Ishikawa (cell line): ENCODE data around the gene ST14.

Source experiments
- CEBPB ChIP-seq: IDR thresholded peaks from 2 replicates; pipeline ENCODE4 v1.6.1; 2012
- CREB1 ChIP-seq: IDR thresholded peaks from 2 replicates; pipeline ENCODE4 v1.6.1; 2012; ENCODE audit warnings: low read depth
- EGR1 ChIP-seq: IDR thresholded peaks from 2 replicates; pipeline ENCODE4 v1.6.1; 2012
- EP300 ChIP-seq: IDR thresholded peaks from 2 replicates; pipeline ENCODE4 v1.6.1; 2012; ENCODE audit warnings: borderline replicate concordance
- FOXM1 ChIP-seq: IDR thresholded peaks from 2 replicates; pipeline ENCODE4 v1.6.1; 2012; ENCODE audit warnings: low read depth, borderline replicate concordance
- NFIC ChIP-seq: IDR thresholded peaks from 2 replicates; pipeline ENCODE4 v1.6.1; 2012
- RAD21 ChIP-seq: IDR thresholded peaks from 2 replicates; pipeline ENCODE4 v1.6.1; 2012; ENCODE audit warnings: low read depth
- TAF1 ChIP-seq: IDR thresholded peaks from 2 replicates; pipeline ENCODE4 v1.6.1; 2012; ENCODE audit warnings: low read depth, mild to moderate bottlenecking
- TCF12 ChIP-seq: IDR thresholded peaks from 2 replicates; pipeline ENCODE4 v1.6.1; 2012; ENCODE audit warnings: low read depth
- TEAD4 ChIP-seq: IDR thresholded peaks from 2 replicates; pipeline ENCODE4 v1.6.1; 2012
- YY1 ChIP-seq: IDR thresholded peaks from 2 replicates; pipeline ENCODE4 v1.6.1; 2012; ENCODE audit warnings: low read depth
- ZBTB7A ChIP-seq: IDR thresholded peaks from 2 replicates; pipeline ENCODE4 v1.6.1; 2012; ENCODE audit warnings: low read depth
- TF ChIP-seq, protein P1 (sequence below): IDR thresholded peaks from 2 replicates; pipeline ENCODE4 v1.6.1; 2012; ENCODE audit warnings: low read depth, mild to moderate bottlenecking
- TF ChIP-seq, protein P2 (sequence below): IDR thresholded peaks from 2 replicates; pipeline ENCODE4 v1.6.1; 2012
- TF ChIP-seq, protein P3 (sequence below): IDR thresholded peaks from 2 replicates; pipeline ENCODE4 v1.6.1; 2012

Gene ST14

DNA sequence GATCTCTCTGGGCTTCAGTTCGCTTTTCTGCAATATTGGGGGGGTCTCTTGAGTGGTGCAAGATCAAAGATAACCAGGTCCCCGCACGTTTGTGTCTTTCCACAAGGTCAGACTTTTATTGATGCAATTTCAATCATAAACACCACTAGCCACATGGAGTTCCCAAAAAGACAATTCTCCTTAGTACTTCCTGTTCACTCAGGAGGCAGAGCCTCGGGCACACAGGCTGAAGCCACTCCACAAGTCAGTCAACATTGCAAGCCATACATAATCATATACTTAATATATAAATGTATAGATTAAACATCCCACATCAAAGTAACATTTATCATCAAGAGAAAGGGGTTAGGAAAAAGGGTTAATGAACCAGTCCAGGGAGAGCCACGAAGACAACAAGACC is 12.0 kb downstream of the ST14 start:
- TF ChIP-seq YY1 = no peak
- TF ChIP-seq, protein P1, sequence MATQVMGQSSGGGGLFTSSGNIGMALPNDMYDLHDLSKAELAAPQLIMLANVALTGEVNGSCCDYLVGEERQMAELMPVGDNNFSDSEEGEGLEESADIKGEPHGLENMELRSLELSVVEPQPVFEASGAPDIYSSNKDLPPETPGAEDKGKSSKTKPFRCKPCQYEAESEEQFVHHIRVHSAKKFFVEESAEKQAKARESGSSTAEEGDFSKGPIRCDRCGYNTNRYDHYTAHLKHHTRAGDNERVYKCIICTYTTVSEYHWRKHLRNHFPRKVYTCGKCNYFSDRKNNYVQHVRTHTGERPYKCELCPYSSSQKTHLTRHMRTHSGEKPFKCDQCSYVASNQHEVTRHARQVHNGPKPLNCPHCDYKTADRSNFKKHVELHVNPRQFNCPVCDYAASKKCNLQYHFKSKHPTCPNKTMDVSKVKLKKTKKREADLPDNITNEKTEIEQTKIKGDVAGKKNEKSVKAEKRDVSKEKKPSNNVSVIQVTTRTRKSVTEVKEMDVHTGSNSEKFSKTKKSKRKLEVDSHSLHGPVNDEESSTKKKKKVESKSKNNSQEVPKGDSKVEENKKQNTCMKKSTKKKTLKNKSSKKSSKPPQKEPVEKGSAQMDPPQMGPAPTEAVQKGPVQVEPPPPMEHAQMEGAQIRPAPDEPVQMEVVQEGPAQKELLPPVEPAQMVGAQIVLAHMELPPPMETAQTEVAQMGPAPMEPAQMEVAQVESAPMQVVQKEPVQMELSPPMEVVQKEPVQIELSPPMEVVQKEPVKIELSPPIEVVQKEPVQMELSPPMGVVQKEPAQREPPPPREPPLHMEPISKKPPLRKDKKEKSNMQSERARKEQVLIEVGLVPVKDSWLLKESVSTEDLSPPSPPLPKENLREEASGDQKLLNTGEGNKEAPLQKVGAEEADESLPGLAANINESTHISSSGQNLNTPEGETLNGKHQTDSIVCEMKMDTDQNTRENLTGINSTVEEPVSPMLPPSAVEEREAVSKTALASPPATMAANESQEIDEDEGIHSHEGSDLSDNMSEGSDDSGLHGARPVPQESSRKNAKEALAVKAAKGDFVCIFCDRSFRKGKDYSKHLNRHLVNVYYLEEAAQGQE = no peak

DNA sequence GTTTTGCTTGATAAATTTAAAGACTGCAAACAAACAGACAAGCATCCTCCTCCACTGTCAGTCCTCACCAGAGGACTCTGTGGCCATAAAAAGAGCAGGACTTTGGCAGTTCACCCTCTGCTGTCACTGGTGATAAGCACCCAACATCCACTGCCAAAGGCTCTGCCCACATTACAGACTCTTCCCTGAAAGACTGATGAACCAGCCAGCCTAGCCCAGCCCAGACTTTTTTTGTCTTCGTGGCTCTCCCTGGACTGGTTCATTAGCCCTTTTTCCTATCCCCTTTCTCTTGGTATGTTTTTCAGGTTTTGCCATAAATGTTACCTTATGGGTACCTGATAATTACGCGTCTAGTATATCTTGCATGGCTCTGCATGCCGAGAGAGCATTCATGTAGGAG is 15.1 kb downstream of the ST14 start:
- TF ChIP-seq, protein P2, sequence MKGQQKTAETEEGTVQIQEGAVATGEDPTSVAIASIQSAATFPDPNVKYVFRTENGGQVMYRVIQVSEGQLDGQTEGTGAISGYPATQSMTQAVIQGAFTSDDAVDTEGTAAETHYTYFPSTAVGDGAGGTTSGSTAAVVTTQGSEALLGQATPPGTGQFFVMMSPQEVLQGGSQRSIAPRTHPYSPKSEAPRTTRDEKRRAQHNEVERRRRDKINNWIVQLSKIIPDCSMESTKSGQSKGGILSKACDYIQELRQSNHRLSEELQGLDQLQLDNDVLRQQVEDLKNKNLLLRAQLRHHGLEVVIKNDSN = no peak
- TF ChIP-seq FOXM1 = no peak
- no peak for TF ChIP-seq YY1
- no peak for TF ChIP-seq NFIC
- TF ChIP-seq EP300 = no peak
- TF ChIP-seq, protein P3, sequence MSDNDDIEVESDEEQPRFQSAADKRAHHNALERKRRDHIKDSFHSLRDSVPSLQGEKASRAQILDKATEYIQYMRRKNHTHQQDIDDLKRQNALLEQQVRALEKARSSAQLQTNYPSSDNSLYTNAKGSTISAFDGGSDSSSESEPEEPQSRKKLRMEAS = no peak
- no peak for TF ChIP-seq ZBTB7A
- TF ChIP-seq, protein P1 = no peak
- TF ChIP-seq EGR1 = no peak
- TF ChIP-seq RAD21 = no peak
- no peak for TF ChIP-seq CREB1
- no peak for TF ChIP-seq CEBPB
- TF ChIP-seq TEAD4 = no peak
- no peak for TF ChIP-seq TCF12
- no peak for TF ChIP-seq TAF1

DNA sequence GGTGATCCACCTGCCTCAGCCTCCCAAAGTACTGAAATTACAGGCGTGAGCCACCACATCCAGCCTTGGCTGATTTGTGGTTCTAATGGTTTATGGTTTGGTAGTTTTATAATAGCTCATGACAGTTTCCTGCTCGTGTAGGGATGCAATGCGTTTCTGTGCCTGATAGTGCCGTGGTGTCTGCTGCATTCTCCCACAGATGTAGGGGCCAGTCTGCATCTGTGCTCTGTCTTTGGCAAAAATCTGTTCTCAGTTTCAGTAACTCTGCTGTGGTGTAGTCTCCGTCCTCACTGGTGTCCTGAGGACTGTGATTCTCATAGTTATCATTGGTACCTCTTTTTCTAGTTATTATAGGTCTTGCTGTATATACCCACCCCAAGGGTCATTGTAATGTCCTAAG is 16.3 kb downstream of the ST14 start:
- TF ChIP-seq TCF12 = no peak
- no peak for TF ChIP-seq EP300
- TF ChIP-seq RAD21 = no peak
- TF ChIP-seq YY1 = no peak
- TF ChIP-seq, protein P1 = no peak
- no peak for TF ChIP-seq EGR1
- TF ChIP-seq, protein P3 = no peak
- TF ChIP-seq TEAD4 = no peak
- TF ChIP-seq CREB1 = no peak

DNA sequence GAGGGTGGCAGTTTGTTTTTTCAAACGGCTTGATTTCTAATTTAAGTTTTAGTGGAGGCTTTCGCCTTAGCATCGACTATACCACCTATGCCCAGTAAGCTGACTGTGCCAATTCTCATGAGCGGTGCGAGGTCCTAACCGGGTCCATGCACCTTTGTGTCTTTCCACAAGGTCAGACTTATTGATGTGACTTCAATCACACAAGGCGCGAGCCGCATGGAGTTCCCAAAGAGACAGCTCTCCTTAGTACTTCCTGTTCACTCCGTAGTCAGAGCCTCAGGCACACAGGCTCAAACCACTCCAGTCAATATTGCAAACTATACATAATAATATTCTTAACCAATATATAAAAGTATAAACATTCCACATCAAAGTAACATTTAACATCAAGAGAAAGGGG is 18.2 kb downstream of the ST14 start:
- TF ChIP-seq EP300 (no peak), TEAD4 (no peak)
- TF ChIP-seq, protein P3 = no peak

DNA sequence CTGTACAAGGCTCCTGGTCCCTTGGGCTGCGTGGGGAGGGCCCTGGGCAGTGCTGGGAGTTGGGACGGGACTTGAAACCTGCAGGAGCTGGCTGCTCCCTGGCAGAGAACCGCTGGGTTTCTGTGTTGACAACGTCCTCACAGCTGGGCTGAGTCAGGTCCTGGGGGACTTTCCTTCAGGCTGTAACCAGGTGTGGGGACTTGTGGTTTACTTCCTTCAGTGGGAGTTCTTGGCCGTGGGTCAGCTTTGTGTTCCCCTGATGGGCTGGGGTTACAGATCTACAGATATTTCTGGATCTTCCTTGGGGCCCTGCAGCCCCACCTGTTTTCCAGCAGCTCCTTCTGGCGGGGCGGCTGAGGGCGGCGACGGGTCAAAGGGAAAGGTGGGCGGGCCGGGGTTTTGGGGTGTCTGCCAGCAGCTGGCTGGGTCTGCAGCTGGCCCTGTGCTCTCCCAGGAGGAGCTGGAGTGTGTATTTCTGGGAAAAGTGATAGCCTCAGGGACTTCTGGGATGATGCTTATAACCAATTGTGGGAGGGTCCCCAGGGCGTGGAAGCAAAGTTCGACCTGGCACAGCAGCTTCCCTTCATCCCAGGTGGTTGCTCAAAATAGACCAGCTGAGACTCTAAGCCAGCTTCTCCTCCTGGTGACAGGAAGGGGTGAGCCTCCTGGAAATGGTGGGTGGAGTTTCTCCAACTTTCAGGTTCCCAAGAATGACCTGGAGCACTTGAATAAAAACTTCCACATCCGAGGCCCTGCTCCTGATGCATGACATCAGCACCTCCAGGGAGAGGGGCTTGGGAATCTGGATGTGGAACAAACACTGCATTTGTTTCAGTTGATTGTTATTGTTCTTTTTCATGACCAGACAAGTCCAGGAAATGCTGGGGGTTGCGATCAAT is 19.1 kb downstream of the ST14 start:
- TF ChIP-seq NFIC = peak; percentile 27
- TF ChIP-seq, protein P1 = no peak
